ENCODE data around the gene POLK.
"Not testable (repeated sequence)": the region's sequence is repeated elsewhere in the genome, so short reads cannot be mapped to it uniquely, and the experiment has no call there.

Gene POLK

DNA sequence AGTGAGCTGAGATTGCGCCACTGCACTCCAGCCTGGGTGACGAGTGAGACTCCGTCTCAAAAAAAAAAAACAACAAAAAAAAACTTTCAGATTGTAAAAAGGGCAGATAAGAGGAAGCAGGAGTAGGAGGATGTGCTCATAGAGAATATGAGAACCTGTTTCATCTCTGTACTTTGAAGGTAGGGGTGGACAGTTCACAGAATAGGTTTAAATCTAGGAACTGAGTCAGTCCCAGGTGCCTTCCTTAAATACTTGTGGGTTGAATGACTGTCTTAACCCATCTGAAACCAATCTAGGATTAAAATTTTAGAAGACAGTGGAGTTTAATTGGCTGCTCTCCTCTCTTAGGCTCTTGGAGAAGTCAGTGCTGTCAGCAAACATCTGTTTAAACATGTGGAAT lies 12.4 kb downstream of the POLK start:
- H3K4me3 ChIP-seq (ENCODE audit: low read length): no peak overlapping the region
- no peak overlapping the region for H3K27ac ChIP-seq (ENCODE audit: low read length)

DNA sequence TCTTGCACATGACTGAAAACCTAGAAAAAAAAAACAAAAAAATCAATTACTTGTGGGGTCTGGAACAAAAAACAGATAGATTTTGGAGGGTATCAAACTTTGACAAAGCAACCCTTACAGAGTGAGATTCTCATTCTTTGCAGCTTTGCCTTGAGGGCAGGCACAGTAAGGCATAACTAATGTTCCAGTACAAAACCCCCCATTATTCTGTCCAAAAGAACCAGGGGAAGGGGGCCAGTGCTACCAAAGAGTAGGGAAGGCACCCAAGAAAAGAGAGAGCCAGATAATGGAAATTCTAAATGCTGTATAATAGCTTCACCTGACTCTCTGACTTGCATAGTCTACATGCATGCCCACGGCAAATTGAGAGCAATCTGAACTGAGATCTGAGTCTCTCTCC lies 12.9 kb downstream of the POLK start:
- no peaks in the 10 kb centered on the region for H3K27me3 ChIP-seq (ENCODE audit: control insufficient read depth, insufficient read depth, low read length)
- no peak overlapping the region for H3K4me3 ChIP-seq (ENCODE audit: low read length)
- H3K4me1 ChIP-seq (ENCODE audit: control insufficient read depth, insufficient read depth, low read length): no peaks in the 10 kb centered on the region
- H3K9me3 ChIP-seq (ENCODE audit: control insufficient read depth, insufficient read depth, low read length): no peaks in the 10 kb centered on the region; the same call in 1 of the 2 replicates
- DNase-seq (ENCODE audit: low read depth, low spot score): no peak
- WGBS (ENCODE audit: insufficient coverage, insufficient read length): no CpG with 5 or more reads among the region's 1 CpG
- H3K27ac ChIP-seq (ENCODE audit: low read length): no peak overlapping the region
- H3K36me3 ChIP-seq (ENCODE audit: control insufficient read depth, insufficient read depth, low read length): no peaks in the 10 kb centered on the region

More for the DNA sequence above, 12.4 kb downstream of the POLK start:
- no peak for DNase-seq (ENCODE audit: low read depth, low spot score)
- H3K4me1 ChIP-seq (ENCODE audit: control insufficient read depth, insufficient read depth, low read length): no peaks in the 10 kb centered on the region
- no peaks in the 10 kb centered on the region for H3K27me3 ChIP-seq (ENCODE audit: control insufficient read depth, insufficient read depth, low read length)
- H3K36me3 ChIP-seq (ENCODE audit: control insufficient read depth, insufficient read depth, low read length): no peaks in the 10 kb centered on the region
- no CpG with 5 or more reads among the region's 3 CpGs for WGBS (ENCODE audit: insufficient coverage, insufficient read length)
- H3K9me3 ChIP-seq (ENCODE audit: control insufficient read depth, insufficient read depth, low read length): no peaks in the 10 kb centered on the region; the same call in 1 of the 2 replicates

DNA sequence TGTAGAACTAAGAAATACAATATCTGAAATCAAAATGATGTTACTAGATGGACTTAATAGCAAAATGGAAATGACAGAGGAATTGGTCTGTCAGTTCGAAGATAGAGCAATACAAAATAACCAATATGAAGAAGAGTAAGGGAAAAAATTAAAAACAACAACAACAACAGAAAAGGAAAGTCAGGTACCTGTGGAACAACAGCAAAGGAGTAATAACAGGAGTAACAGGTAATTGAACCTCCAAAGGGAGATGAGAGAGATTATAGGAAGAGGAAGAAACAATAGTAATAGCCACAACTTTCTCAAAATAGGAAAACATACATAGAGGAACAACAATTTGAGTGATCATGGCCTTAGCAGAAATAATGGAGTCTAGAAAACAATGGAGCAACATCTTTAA lies 13.7 kb downstream of the POLK start:
- no peak overlapping the region for H3K4me3 ChIP-seq (ENCODE audit: low read length)
- no CpG with 5 or more reads among the region's 1 CpG for WGBS (ENCODE audit: insufficient coverage, insufficient read length)
- no peaks in the 10 kb centered on the region for H3K36me3 ChIP-seq (ENCODE audit: control insufficient read depth, insufficient read depth, low read length)
- no peak overlapping the region for H3K27ac ChIP-seq (ENCODE audit: low read length)
- no peak for DNase-seq (ENCODE audit: low read depth, low spot score)
- no peaks in the 10 kb centered on the region; the same call in 1 of the 2 replicates for H3K9me3 ChIP-seq (ENCODE audit: control insufficient read depth, insufficient read depth, low read length)
- H3K4me1 ChIP-seq (ENCODE audit: control insufficient read depth, insufficient read depth, low read length): no peaks in the 10 kb centered on the region
- no peaks in the 10 kb centered on the region for H3K27me3 ChIP-seq (ENCODE audit: control insufficient read depth, insufficient read depth, low read length)

DNA sequence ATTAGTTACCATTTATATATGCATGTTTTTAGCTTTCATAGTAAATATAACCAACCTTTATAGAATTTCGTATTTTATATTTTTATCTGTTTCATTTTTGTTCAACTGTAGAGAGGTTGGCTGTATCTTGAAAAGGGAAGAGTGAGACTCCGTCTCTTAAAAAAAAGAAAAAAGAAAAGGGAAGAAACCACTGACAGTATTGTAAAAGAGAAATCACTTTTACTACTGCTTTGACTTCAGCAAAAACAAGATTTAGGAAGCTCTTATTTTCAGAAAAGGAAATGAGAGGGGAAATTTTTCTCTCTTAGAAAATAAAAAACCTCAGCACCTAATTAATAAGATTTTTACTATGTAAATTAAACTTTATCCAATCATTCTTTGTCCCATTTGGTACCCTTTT lies 14.4 kb downstream of the POLK start:
- H3K9me3 ChIP-seq (ENCODE audit: control insufficient read depth, insufficient read depth, low read length): no peaks in the 10 kb centered on the region
- WGBS (ENCODE audit: insufficient coverage, insufficient read length): no CpG with 5 or more reads among the region's 2 CpGs
- no peak for DNase-seq (ENCODE audit: low read depth, low spot score)
- no peaks in the 10 kb centered on the region for H3K4me1 ChIP-seq (ENCODE audit: control insufficient read depth, insufficient read depth, low read length)
- no peaks in the 10 kb centered on the region for H3K36me3 ChIP-seq (ENCODE audit: control insufficient read depth, insufficient read depth, low read length)
- no peaks in the 10 kb centered on the region for H3K27me3 ChIP-seq (ENCODE audit: control insufficient read depth, insufficient read depth, low read length)
- H3K27ac ChIP-seq (ENCODE audit: low read length): no peak overlapping the region
- H3K4me3 ChIP-seq (ENCODE audit: low read length): no peak overlapping the region

DNA sequence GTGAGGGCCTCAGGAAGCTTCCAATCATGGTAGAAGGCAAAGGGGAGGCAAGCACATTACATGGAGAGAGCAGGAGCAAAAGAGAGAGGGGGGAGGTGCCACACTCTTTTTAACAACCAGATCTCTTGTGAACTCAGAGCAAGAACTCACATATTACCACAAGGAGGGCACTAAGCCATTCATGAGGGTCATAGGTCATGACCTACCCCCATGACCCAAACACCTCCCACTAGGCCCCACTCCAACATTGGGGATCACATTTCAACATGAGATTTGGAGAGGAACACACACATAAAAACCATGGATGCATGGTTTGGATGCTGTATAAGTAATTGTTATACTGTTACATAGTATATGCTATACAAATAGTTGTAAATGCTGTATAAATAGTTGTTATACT lies 17.5 kb downstream of the POLK start:
- Histone ChIP-seq H3K4me1 (ENCODE audit: control insufficient read depth, insufficient read depth, low read length) (no peaks in the 10 kb centered on the region), H3K36me3 (ENCODE audit: control insufficient read depth, insufficient read depth, low read length) (no peaks in the 10 kb centered on the region), H3K27ac (ENCODE audit: low read length) (no peak overlapping the region), H3K27me3 (ENCODE audit: control insufficient read depth, insufficient read depth, low read length) (no peaks in the 10 kb centered on the region), H3K9me3 (ENCODE audit: control insufficient read depth, insufficient read depth, low read length) (no peaks in the 10 kb centered on the region), H3K4me3 (ENCODE audit: low read length) (no peak overlapping the region)
- no peak for DNase-seq (ENCODE audit: low read depth, low spot score)

DNA sequence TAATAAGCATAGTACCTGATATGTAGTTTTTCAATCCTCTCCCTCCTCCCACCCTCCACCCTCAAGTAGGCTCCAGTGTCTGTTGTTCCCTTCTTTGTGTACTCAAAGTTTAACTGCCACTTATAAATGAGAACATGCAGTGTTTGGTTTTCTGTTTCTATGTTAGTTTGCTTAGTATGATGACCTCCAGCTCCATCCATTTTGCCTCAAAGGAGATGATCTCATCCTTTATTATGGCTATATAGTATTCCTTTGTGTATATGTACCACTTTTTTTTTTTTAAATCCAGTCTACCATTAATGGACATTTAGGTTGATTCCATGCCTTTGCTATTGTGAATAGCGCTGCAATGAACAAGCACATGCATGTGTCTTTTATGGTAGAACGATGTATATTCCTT lies 20.5 kb downstream of the POLK start:
- H3K27ac ChIP-seq (ENCODE audit: low read length): no peak overlapping the region
- no peaks in the 10 kb centered on the region for H3K36me3 ChIP-seq (ENCODE audit: control insufficient read depth, insufficient read depth, low read length)
- no peaks in the 10 kb centered on the region for H3K27me3 ChIP-seq (ENCODE audit: control insufficient read depth, insufficient read depth, low read length)
- no peaks in the 10 kb centered on the region for H3K9me3 ChIP-seq (ENCODE audit: control insufficient read depth, insufficient read depth, low read length)
- H3K4me3 ChIP-seq (ENCODE audit: low read length): no peak overlapping the region
- no peak for DNase-seq (ENCODE audit: low read depth, low spot score)
- H3K4me1 ChIP-seq (ENCODE audit: control insufficient read depth, insufficient read depth, low read length): peaks cover 5% of the 10 kb centered on the region
- no CpG with 5 or more reads among the region's 2 CpGs for WGBS (ENCODE audit: insufficient coverage, insufficient read length)

DNA sequence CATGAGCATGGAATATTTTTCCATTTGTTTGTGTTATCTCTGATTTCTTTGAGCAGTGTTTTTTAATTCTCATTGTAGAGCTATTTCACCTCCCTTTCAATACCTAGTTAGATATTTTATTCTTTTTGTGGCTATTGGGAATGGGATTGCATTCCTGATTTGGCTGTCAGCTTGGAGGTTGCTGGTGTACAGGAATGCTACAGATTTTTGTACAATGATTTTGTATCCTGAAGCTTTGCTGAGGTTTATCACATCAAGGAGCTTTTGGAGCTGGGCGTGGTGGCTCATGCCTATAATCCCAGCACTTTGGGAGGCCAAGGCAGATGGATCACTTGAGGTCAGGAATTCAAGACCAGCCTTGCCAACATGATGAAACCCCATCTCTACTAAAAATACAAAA lies 22.0 kb downstream of the POLK start:
- H3K27ac ChIP-seq (ENCODE audit: low read length); H3K9me3 ChIP-seq (ENCODE audit: control insufficient read depth, insufficient read depth, low read length); H3K36me3 ChIP-seq (ENCODE audit: control insufficient read depth, insufficient read depth, low read length); DNase-seq (ENCODE audit: low read depth, low spot score); H3K4me1 ChIP-seq (ENCODE audit: control insufficient read depth, insufficient read depth, low read length); H3K4me3 ChIP-seq (ENCODE audit: low read length); H3K27me3 ChIP-seq (ENCODE audit: control insufficient read depth, insufficient read depth, low read length): not testable (repeated sequence)
- WGBS (ENCODE audit: insufficient coverage, insufficient read length): no CpG with 5 or more reads among the region's 1 CpG

DNA sequence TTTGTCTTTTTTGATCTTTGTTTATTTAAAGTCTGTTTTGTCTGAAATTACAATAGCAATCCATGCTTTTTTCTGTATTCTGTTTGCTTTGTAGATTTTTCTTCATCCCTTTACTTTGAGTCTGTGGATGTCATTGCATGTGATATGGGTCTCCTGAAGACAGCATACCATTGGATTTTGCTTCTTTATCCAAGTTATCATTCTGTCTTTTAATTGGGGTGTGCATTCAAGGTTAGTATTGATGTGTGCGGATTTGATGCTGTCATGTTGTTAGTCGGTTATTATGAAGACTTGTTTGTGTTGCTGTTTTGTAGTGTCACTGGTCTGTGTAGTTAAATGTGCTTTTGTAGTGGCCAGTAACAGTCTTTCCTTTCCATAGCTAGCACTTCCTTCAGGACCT lies 23.0 kb downstream of the POLK start:
- Histone ChIP-seq H3K27ac (ENCODE audit: low read length) (no peak overlapping the region), H3K9me3 (ENCODE audit: control insufficient read depth, insufficient read depth, low read length) (no peaks in the 10 kb centered on the region), H3K27me3 (ENCODE audit: control insufficient read depth, insufficient read depth, low read length) (no peaks in the 10 kb centered on the region), H3K4me3 (ENCODE audit: low read length) (no peak overlapping the region), H3K36me3 (ENCODE audit: control insufficient read depth, insufficient read depth, low read length) (no peaks in the 10 kb centered on the region), H3K4me1 (ENCODE audit: control insufficient read depth, insufficient read depth, low read length) (peaks cover 5% of the 10 kb centered on the region)
- WGBS (ENCODE audit: insufficient coverage, insufficient read length): no CpG with 5 or more reads among the region's 2 CpGs
- DNase-seq (ENCODE audit: low read depth, low spot score): no peak

DNA sequence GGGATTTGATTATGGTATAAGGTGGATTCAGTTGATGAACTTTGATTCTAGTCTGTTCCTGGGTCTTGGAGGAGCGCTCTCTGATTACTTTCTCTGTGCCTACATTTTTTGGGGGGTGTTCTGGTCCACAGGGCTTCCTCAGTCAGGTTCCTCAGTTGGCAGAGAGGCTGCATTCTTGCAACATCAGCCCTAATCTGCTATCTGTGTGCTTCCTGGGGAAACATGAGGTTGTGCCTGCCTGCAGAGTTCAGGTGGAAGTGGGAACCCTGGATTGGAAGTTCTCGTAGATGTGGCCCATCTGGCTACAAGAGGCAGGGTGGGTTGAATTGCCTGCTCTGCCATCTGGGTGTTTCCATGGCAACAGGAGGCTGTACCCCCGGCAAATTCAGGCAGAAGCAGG lies 24.5 kb downstream of the POLK start:
- H3K36me3 ChIP-seq (ENCODE audit: control insufficient read depth, insufficient read depth, low read length): no peaks in the 10 kb centered on the region
- peaks cover 5% of the 10 kb centered on the region for H3K4me1 ChIP-seq (ENCODE audit: control insufficient read depth, insufficient read depth, low read length)
- H3K4me3 ChIP-seq (ENCODE audit: low read length): no peak overlapping the region
- H3K27me3 ChIP-seq (ENCODE audit: control insufficient read depth, insufficient read depth, low read length): no peaks in the 10 kb centered on the region
- no CpG with 5 or more reads among the region's 3 CpGs for WGBS (ENCODE audit: insufficient coverage, insufficient read length)
- no peaks in the 10 kb centered on the region for H3K9me3 ChIP-seq (ENCODE audit: control insufficient read depth, insufficient read depth, low read length)
- no peak overlapping the region for H3K27ac ChIP-seq (ENCODE audit: low read length)
- DNase-seq (ENCODE audit: low read depth, low spot score): no peak

DNA sequence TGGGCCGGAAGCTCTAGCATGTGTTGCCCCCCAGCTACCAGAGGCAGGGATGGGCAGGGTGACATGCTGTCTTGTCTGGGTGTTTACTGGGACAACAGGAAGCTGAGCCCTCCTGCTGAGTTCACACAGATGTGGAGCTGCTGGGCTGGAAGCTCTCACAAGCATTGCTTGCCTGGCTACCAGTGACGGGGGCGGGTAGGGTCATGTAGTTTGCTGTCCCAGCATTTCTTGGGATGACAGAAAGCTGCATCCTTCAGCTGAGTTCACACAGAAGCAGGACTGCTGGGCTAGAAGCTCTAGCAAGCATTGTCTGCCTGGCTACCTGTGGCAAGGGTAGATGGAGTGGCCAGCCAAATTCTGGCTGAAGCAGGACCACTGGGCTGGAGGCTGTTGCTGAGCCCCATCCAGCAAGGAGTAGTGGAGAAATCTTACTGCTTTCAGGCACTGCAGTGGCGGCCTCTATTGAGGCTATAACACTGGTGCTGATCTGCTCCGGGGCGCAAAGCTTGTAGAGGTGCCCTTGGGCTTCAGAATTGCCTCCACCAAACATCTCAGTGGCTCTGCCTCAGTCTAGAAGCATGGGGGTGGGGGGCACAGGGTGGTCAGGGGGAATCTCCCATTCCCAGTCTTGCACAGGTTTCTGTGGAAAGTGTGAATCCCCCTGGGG lies 25.1 kb downstream of the POLK start:
- no peak for DNase-seq (ENCODE audit: low read depth, low spot score)
- Histone ChIP-seq H3K4me3 (ENCODE audit: low read length) (no peak overlapping the region), H3K27me3 (ENCODE audit: control insufficient read depth, insufficient read depth, low read length) (no peaks in the 10 kb centered on the region), H3K4me1 (ENCODE audit: control insufficient read depth, insufficient read depth, low read length) (peaks cover 5% of the 10 kb centered on the region), H3K9me3 (ENCODE audit: control insufficient read depth, insufficient read depth, low read length) (no peaks in the 10 kb centered on the region), H3K36me3 (ENCODE audit: control insufficient read depth, insufficient read depth, low read length) (no peaks in the 10 kb centered on the region), H3K27ac (ENCODE audit: low read length) (no peak overlapping the region)
- no CpG with 5 or more reads among the region's 6 CpGs for WGBS (ENCODE audit: insufficient coverage, insufficient read length)

DNA sequence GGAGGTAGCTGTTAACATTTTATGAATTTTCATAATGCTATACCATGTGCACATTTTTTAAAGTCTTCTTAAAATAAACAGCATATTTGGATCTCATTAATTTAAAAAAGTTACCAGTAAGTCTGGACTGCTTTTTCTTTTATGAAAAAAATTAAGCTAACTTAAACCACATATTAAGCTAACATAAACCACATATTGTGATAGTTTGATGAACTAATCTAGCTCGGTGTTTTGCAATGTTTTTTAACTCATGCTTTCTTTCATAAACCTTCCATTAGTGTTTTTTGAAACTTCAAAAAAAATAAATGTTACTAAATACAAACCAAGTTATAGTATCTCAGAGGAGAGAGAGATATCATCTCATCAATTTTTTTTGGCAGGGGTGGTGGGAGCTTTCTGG lies 26.5 kb downstream of the POLK start:
- Histone ChIP-seq H3K36me3 (ENCODE audit: control insufficient read depth, insufficient read depth, low read length) (no peaks in the 10 kb centered on the region), H3K4me1 (ENCODE audit: control insufficient read depth, insufficient read depth, low read length) (peaks cover 5% of the 10 kb centered on the region), H3K27ac (ENCODE audit: low read length) (no peak overlapping the region), H3K9me3 (ENCODE audit: control insufficient read depth, insufficient read depth, low read length) (no peaks in the 10 kb centered on the region), H3K27me3 (ENCODE audit: control insufficient read depth, insufficient read depth, low read length) (no peaks in the 10 kb centered on the region), H3K4me3 (ENCODE audit: low read length) (no peak overlapping the region)
- WGBS (ENCODE audit: insufficient coverage, insufficient read length): no CpG with 5 or more reads among the region's 1 CpG
- DNase-seq (ENCODE audit: low read depth, low spot score): no peak
